Measurements from ENCODE around the gene TCF4.

The TCF4 gene

DNA sequence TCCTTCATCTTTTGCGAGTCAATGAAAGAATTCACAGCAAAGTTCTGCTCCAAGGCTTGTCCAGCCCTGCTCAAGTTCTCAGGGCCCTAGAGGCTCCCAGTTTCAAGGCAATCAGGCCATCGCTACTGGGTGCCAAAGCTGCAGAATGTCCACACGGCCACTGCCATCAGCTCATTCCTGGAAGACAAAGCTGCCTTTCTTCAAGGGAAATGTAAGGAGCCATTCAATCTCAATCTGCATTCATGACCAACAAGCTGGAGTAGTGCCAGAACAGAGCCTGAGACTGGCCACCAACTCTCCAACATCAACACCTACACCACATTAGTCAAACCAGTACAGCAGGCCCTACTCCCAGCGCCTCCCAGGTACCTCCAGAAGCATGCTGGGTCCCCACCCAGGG is 202.2 kb downstream of the TCF4 start:
- TF ChIP-seq POLR2AphosphoS5 (IDR thresholded peaks at IDR 0.05; ENCODE audit: borderline replicate concordance, low read depth, low read length): no peak
- no peak for TF ChIP-seq EZH2 (IDR thresholded peaks at IDR 0.05)
- TF ChIP-seq FOXP2 (optimal IDR thresholded peaks at IDR 0.05; ENCODE audit: control extremely low read depth, extremely low read length, insufficient read depth): no peak
- H3K27ac ChIP-seq: no peak overlapping the region
- DNase-seq (ENCODE audit: low read depth, low spot score): no peak
- H3K36me3 ChIP-seq (ENCODE audit: insufficient read depth, low read length): no peaks in the 10 kb centered on the region
- H3K9ac ChIP-seq (ENCODE audit: insufficient read length): no peak overlapping the region
- H3K9me3 ChIP-seq (ENCODE audit: low read depth, low read length): peaks cover 4% of the 10 kb centered on the region; the same call in 1 of the 2 replicates
- no peak overlapping the region for H3K4me3 ChIP-seq

DNA sequence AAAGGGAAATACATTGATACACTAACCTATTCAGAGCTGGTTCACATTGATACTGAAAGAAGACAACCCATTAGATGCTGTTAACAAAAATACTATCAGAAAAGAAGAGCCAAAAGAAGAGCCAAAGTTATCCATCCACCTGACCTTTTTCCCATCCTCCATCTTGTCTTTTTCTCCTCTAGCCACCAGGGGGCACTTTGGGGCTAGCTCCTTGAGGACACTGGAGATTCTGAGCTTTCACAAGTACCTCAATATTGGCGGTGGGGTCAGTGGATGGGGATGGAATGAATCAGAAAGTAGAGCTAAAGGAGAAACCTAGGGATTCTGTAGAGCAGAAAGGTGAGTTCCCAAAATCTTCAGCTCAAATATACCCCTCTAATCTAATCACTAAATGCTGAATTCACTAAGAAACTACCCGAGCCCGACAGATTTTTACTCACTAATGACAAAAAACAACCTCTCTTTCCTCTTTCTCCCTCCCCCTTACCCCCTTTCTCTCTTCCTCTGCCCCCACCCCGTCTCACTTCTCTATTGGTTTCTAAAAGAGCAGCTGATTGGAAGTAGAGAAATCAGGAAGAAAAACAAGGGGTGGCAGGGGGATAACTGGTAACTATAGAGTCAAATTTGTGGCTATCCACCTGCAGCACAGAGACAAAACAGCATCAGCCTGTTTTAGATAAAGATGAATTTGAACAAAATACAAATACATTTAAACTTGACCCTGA is 203.3 kb downstream of the TCF4 start:
- Histone ChIP-seq H3K27ac (no peak overlapping the region), H3K36me3 (ENCODE audit: insufficient read depth, low read length) (no peaks in the 10 kb centered on the region), H3K4me3 (no peak overlapping the region), H3K9me3 (ENCODE audit: low read depth, low read length) (peaks cover 4% of the 10 kb centered on the region; the same call in 1 of the 2 replicates), H3K9ac (ENCODE audit: insufficient read length) (no peak overlapping the region)
- TF ChIP-seq EZH2 (IDR thresholded peaks at IDR 0.05) (no peak), FOXP2 (optimal IDR thresholded peaks at IDR 0.05; ENCODE audit: control extremely low read depth, extremely low read length, insufficient read depth) (no peak), POLR2AphosphoS5 (IDR thresholded peaks at IDR 0.05; ENCODE audit: borderline replicate concordance, low read depth, low read length) (no peak)
- DNase-seq (ENCODE audit: low read depth, low spot score): no peak

DNA sequence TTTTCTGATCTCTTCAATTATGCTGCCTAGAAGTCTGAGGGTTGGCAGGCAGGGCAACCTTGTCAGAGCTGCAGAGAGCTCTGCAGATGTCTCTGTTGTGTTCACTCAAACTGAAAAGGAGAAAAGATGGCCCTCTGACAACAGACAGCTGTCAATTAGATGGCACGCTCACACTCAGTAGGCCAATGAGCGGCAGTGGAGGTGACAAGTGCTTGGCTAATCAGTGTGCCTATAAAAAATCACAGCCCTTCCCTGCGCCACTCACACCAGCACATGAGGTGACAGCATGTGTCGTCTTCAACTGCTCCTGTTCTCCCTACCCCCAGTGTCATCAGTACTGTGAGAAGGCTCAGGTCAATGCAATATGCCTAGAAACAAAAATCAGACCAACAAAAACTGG is 203.9 kb downstream of the TCF4 start:
- H3K4me3 ChIP-seq: no peak overlapping the region
- no peaks in the 10 kb centered on the region for H3K36me3 ChIP-seq (ENCODE audit: insufficient read depth, low read length)
- no peak for DNase-seq (ENCODE audit: low read depth, low spot score)
- no peak for TF ChIP-seq POLR2AphosphoS5 (IDR thresholded peaks at IDR 0.05; ENCODE audit: borderline replicate concordance, low read depth, low read length)
- TF ChIP-seq FOXP2 (optimal IDR thresholded peaks at IDR 0.05; ENCODE audit: control extremely low read depth, extremely low read length, insufficient read depth): no peak
- no peak for TF ChIP-seq EZH2 (IDR thresholded peaks at IDR 0.05)
- no peak overlapping the region for H3K27ac ChIP-seq
- no peak overlapping the region for H3K9ac ChIP-seq (ENCODE audit: insufficient read length)
- peaks cover 4% of the 10 kb centered on the region; the same call in 1 of the 2 replicates for H3K9me3 ChIP-seq (ENCODE audit: low read depth, low read length)

- Histone ChIP-seq H3K9me3 (ENCODE audit: low read depth, low read length) (peaks cover 4% of the 10 kb centered on the region; the same call in 1 of the 2 replicates), H3K9ac (ENCODE audit: insufficient read length) (no peak overlapping the region), H3K36me3 (ENCODE audit: insufficient read depth, low read length) (no peaks in the 10 kb centered on the region), H3K4me3 (no peak overlapping the region), H3K27ac (no peak overlapping the region)
- TF ChIP-seq POLR2AphosphoS5 (IDR thresholded peaks at IDR 0.05; ENCODE audit: borderline replicate concordance, low read depth, low read length) (no peak), FOXP2 (optimal IDR thresholded peaks at IDR 0.05; ENCODE audit: control extremely low read depth, extremely low read length, insufficient read depth) (no peak), EZH2 (IDR thresholded peaks at IDR 0.05) (no peak)
- no peak for DNase-seq (ENCODE audit: low read depth, low spot score)
Observed at GRCh38 chr18:55382277-55382805, 205.7 kb downstream of the TCF4 start.

DNA sequence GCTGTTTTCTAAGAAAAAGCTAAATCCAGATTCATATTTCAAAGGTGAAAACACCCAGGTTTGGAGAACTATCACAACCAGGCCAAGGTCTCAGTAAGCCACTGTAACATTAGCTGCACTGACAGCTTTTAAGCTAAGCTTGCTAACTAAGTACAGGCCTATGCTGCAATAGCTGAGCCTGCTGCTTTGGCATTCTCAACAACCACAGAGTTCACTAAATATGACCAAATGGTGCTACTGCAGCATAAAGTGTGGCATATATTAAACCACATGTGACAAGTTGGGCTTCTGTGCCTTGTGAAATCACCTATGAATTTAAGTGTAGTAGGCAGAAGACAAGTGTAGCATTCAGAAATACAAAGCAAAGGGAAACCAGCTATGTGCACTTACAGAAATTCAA is 206.7 kb downstream of the TCF4 start:
- no peak for DNase-seq (ENCODE audit: low read depth, low spot score)
- H3K9ac ChIP-seq (ENCODE audit: insufficient read length): no peak overlapping the region
- TF ChIP-seq EZH2 (IDR thresholded peaks at IDR 0.05): no peak
- TF ChIP-seq FOXP2 (optimal IDR thresholded peaks at IDR 0.05; ENCODE audit: control extremely low read depth, extremely low read length, insufficient read depth): no peak
- no peak for TF ChIP-seq POLR2AphosphoS5 (IDR thresholded peaks at IDR 0.05; ENCODE audit: borderline replicate concordance, low read depth, low read length)
- peaks cover 4% of the 10 kb centered on the region; the same call in 1 of the 2 replicates for H3K9me3 ChIP-seq (ENCODE audit: low read depth, low read length)
- no peaks in the 10 kb centered on the region for H3K36me3 ChIP-seq (ENCODE audit: insufficient read depth, low read length)
- H3K4me3 ChIP-seq: no peak overlapping the region
- no peak overlapping the region for H3K27ac ChIP-seq

- no peak overlapping the region for H3K9ac ChIP-seq (ENCODE audit: insufficient read length)
- H3K27ac ChIP-seq: no peak overlapping the region
- TF ChIP-seq POLR2AphosphoS5 (IDR thresholded peaks at IDR 0.05; ENCODE audit: borderline replicate concordance, low read depth, low read length) (no peak), EZH2 (IDR thresholded peaks at IDR 0.05) (no peak), FOXP2 (optimal IDR thresholded peaks at IDR 0.05; ENCODE audit: control extremely low read depth, extremely low read length, insufficient read depth) (no peak)
- no peaks in the 10 kb centered on the region for H3K36me3 ChIP-seq (ENCODE audit: insufficient read depth, low read length)
- H3K9me3 ChIP-seq (ENCODE audit: low read depth, low read length): peaks cover 4% of the 10 kb centered on the region; the same call in 1 of the 2 replicates
- no peak for DNase-seq (ENCODE audit: low read depth, low spot score)
- no peak overlapping the region for H3K4me3 ChIP-seq
Observed at GRCh38 chr18:55380589-55380988, 207.4 kb downstream of the TCF4 start.

DNA sequence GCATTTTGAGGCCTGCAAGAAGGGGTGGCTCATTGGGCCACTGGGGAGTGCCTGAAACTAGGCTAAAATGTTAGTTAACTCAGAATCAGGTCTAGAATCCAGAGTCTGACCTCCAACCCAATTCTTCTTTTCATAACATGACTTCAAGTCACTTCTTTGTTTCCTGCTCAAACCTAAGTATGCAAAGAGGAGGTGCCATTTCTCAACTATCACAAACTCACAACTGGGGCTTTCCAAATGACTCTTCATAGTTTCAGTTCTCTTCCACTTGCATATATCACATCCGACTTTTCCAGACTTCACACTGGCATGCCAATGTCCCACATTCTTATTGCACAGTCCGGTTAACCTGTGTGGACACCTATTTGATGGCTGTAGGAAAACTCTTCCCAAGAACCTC is 211.6 kb downstream of the TCF4 start:
- Histone ChIP-seq H3K9me3 (ENCODE audit: low read depth, low read length) (no peaks in the 10 kb centered on the region), H3K4me3 (no peak overlapping the region)
- DNase-seq (ENCODE audit: low read depth, low spot score): no peak

DNA sequence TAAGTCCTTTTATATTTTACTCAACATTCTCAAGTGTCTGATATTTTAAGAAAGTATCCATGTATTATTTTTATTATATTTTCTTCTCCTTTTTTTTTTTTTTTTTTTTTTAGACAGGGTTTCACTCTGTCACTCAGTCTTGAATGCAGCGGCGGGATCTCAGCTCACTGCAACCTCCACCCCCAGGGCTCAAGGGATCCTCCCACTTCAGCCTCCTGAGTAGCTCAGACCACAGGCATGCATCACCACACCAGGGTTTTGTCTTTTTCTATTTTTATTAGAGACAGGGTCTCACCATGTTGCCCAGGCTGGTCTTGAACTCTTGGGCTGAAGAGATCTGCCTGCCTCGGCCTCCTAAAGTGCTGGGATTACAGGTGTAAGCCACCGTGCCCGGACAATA is 212.1 kb downstream of the TCF4 start:
- DNase-seq (ENCODE audit: low read depth, low spot score): no peak
- no peak overlapping the region for H3K9ac ChIP-seq (ENCODE audit: insufficient read length)
- H3K9me3 ChIP-seq (ENCODE audit: low read depth, low read length): no peaks in the 10 kb centered on the region
- no peaks in the 10 kb centered on the region for H3K36me3 ChIP-seq (ENCODE audit: insufficient read depth, low read length)
- no peak overlapping the region for H3K27ac ChIP-seq
- TF ChIP-seq POLR2AphosphoS5 (IDR thresholded peaks at IDR 0.05; ENCODE audit: borderline replicate concordance, low read depth, low read length) (no peak), EZH2 (IDR thresholded peaks at IDR 0.05) (no peak), FOXP2 (optimal IDR thresholded peaks at IDR 0.05; ENCODE audit: control extremely low read depth, extremely low read length, insufficient read depth) (no peak)
- H3K4me3 ChIP-seq: no peak overlapping the region

More for the DNA sequence above, 211.6 kb downstream of the TCF4 start:
- Histone ChIP-seq H3K27ac (no peak overlapping the region), H3K36me3 (ENCODE audit: insufficient read depth, low read length) (no peaks in the 10 kb centered on the region), H3K9ac (ENCODE audit: insufficient read length) (no peak overlapping the region)
- no peak for TF ChIP-seq EZH2 (IDR thresholded peaks at IDR 0.05)
- TF ChIP-seq POLR2AphosphoS5 (IDR thresholded peaks at IDR 0.05; ENCODE audit: borderline replicate concordance, low read depth, low read length): no peak
- TF ChIP-seq FOXP2 (optimal IDR thresholded peaks at IDR 0.05; ENCODE audit: control extremely low read depth, extremely low read length, insufficient read depth): no peak
